Camera-type eye (tissue), 1 donor: ENCODE results near the gene SCLT1. TPM values are rescaled to one million over a fixed set of nuclear protein-coding genes. Genes with fewer than 3 reads are reported as not detected.

ENCODE experiments used
- total RNA-seq: library from RNA; depleted of rRNA; stranded (reverse); fragments of >200 nt; gene quantifications from one replicate; pipeline ENCODE4 v1.2.3, GENCODE V29; 2014

Gene SCLT1
- 41.4 TPM for total RNA-seq

DNA sequence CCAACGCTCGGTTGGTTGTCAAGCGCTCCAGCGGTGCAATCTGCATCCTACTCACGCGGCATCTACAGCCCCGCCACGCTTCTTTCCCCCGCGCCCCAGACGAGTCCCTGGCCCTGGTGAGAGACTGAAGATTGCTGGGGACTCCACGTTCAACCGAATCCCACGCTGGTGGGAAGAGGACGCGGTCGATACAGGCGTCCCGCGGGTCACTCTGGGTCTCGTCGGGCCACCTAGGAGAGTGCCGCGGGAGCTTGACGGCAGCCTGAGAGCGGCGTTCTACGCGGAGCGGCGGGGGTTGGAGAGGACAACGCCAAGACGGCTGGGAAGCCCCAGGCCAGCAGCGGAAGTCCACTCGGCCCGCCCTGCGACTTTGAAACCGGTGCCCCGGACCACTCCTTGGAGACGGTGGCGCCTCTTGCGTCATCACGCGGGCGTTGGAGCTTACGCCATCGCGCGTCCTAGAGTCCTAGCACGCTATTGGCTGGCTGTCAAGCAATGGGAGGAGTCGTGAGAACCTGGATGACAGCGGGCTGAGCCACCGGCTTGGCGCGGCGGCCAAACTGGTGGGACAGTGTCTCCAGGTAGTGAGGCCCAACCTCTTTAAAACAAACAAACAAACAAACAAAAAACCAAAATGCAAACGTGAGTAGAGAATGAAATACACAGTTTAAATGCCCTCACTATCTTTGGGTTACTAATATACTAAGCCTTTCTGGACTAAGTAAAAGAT, at the start of gene SCLT1:
TSS of gene SCLT1 (minus strand) at position 349 of the 730 bp plus-strand sequence. CDS start 436 bp downstream, outside the sequence.

DNA sequence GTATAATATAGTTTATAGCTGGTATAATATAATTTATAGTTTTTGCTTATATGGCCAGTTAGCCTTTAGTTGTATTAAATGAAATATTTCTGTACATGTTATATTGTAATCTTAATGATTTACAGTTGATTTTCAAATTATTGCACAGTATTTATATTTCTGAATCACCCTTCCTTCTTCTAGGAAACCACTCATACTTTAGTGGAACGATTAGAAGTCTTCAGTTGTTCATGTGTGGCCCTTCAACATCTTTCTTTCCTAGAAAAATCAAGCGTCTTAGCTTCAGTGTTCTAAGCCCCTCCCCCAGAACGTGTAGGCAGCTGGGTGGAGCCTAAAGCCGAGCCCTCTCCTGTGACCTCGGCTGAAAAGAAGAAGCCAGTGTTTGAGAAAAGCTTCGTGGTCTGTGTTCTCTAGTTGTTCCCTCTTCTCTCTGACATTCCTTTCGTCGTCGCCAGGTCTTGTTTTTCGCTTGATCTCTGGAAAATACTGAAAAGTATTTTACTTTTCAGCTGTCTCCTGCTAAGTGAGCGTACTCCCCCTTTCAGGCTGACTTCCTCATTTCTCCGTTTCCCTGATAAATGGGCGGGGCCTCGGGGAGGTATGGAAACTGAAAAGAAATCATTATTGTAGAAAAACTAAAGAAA, 2.6 kb upstream of the SCLT1 start, which contains the start of gene C4orf33:
TSS of gene C4orf33 (plus strand) at position 342 of the 644 bp plus-strand sequence. CDS start 6,459 bp downstream, outside the sequence.

Other genes with a start within 250 kb of the SCLT1 start
- 14.8 TPM for gene C4orf33, start 2.6 kb upstream of the SCLT1 start, total RNA-seq